Neural crest cell (in vitro differentiated cells): ENCODE data around the gene FSTL5. TPM values are rescaled to one million over a fixed set of nuclear protein-coding genes. Genes with fewer than 3 reads are reported as not detected.
A peak's percentile ranks its signal among the peaks of the same experiment; 100 is the strongest.

ENCODE experiments used
- DNase-seq: peaks from one replicate; pipeline ENCODE4 v3.0.0; 2021; ENCODE audit warnings: low read depth, mixed read lengths, low spot score
- H3K27ac Mint-ChIP-seq: one replicate; pipeline ENCODE4 v1.8.0; 2021; ENCODE audit warnings: mild to moderate bottlenecking, mixed read lengths; ENCODE audit not compliant: unreplicated experiment
- H3K27me3 Mint-ChIP-seq: 2 replicates; pipeline ENCODE4 v1.8.0; 2021; ENCODE audit warnings: low read depth, mild to moderate bottlenecking, mixed read lengths
- H3K36me3 Mint-ChIP-seq: 2 replicates; pipeline ENCODE4 v1.8.0; 2021; ENCODE audit warnings: low read depth, mild to moderate bottlenecking, mixed read lengths
- H3K4me1 Mint-ChIP-seq: 2 replicates; pipeline ENCODE4 v1.8.0; 2021; ENCODE audit warnings: mixed read lengths
- H3K4me3 Mint-ChIP-seq: one replicate; pipeline ENCODE4 v1.8.0; 2021; ENCODE audit warnings: mild to moderate bottlenecking, mixed read lengths
- H3K9me3 Mint-ChIP-seq: 2 replicates; pipeline ENCODE4 v1.8.0; 2021; ENCODE audit warnings: mixed read lengths
- total RNA-seq: library from RNA; stranded (reverse); gene quantifications from 2 replicates; pipeline ENCODE4 v1.2.1, GENCODE V29; 2021
- TF ChIP-seq, protein P1 (sequence below): fragments of 200-600 bp; sonication (generic); conservative IDR thresholded peaks from 2 replicates; pipeline ENCODE4 v1.5.0; 2021; ENCODE audit warnings: antibody characterized with exemption, mild to moderate bottlenecking

The FSTL5 gene
- total RNA-seq, 1 donor from 2014 or later: 7.4 TPM

DNA sequence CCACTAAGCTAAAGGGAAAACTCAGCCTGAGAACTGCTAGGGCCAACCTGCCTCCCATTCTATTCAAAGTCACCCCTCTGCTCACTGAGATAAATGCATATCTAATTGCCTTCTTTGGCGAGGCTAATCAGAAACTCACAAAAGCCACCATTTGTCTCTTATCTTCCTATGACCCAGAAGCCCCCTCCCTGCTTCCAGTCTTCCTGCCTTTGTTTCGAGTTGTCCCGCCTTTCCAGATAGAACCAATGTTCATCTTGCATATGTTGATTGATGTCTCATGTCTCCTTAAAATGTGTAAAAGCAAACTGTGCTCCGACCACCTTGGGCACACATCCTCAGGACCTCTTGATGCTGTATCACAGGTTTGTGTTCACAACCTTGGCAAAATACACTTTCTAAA is 459.8 kb downstream of the FSTL5 start:
- Mint-ChIP-seq H3K27me3 (no peaks in the 10 kb centered on the region), H3K4me1 (no peaks in the 10 kb centered on the region), H3K4me3 (no peak overlapping the region), H3K36me3 (no peaks in the 10 kb centered on the region), H3K27ac (no peak overlapping the region), H3K9me3 (no peaks in the 10 kb centered on the region)
- TF ChIP-seq, protein P1, sequence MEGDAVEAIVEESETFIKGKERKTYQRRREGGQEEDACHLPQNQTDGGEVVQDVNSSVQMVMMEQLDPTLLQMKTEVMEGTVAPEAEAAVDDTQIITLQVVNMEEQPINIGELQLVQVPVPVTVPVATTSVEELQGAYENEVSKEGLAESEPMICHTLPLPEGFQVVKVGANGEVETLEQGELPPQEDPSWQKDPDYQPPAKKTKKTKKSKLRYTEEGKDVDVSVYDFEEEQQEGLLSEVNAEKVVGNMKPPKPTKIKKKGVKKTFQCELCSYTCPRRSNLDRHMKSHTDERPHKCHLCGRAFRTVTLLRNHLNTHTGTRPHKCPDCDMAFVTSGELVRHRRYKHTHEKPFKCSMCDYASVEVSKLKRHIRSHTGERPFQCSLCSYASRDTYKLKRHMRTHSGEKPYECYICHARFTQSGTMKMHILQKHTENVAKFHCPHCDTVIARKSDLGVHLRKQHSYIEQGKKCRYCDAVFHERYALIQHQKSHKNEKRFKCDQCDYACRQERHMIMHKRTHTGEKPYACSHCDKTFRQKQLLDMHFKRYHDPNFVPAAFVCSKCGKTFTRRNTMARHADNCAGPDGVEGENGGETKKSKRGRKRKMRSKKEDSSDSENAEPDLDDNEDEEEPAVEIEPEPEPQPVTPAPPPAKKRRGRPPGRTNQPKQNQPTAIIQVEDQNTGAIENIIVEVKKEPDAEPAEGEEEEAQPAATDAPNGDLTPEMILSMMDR: no peak
- DNase-seq: no peak

DNA sequence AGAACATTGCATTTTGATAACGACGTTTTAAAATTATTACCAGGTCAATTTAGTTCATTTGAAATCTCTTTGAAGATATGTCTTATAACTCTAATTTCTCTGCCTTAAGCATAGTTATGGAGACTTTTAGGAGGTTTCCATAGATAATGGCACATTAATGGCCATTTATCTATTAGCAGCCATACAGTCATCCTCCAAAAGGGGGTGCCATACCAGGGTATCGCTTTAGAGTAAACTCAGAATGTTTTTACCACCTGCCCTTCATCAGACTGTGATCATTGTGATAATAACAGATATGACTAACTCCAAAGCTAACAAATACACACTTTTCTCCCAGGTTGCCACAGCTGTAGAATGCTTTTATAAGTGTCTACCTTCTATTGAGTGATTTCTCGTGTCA is 461.5 kb downstream of the FSTL5 start:
- TF ChIP-seq, protein P1: peak; percentile 27
- no peak overlapping the region for H3K27ac Mint-ChIP-seq
- H3K4me1 Mint-ChIP-seq: no peaks in the 10 kb centered on the region
- no peaks in the 10 kb centered on the region for H3K27me3 Mint-ChIP-seq
- H3K4me3 Mint-ChIP-seq: no peak overlapping the region
- no peaks in the 10 kb centered on the region for H3K9me3 Mint-ChIP-seq
- DNase-seq: no peak
- peaks cover 4% of the 10 kb centered on the region for H3K36me3 Mint-ChIP-seq

DNA sequence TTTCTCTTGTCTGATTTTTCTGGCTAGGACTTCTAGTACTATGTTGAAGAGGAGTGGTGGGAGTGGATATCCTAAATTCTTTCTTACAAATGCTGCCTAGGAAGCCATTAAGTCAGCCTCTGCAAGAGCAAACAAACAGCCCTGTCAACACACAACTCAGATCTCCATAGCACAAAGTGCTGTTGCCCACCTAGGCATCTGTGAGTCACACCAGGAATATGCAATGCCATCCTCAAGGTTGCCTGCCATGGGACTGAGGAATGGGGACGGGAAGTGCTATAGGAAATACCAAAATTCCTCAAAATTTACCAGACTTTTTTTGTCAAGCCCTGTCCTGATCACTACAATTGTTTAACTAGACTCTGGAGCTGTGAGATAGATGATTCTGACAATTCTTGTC is 466.9 kb downstream of the FSTL5 start:
- H3K27me3 Mint-ChIP-seq: no peaks in the 10 kb centered on the region
- DNase-seq: no peak
- TF ChIP-seq, protein P1: no peak
- H3K27ac Mint-ChIP-seq: no peak overlapping the region
- H3K4me1 Mint-ChIP-seq: no peaks in the 10 kb centered on the region
- no peak overlapping the region for H3K4me3 Mint-ChIP-seq
- peaks cover 4% of the 10 kb centered on the region for H3K36me3 Mint-ChIP-seq
- no peaks in the 10 kb centered on the region for H3K9me3 Mint-ChIP-seq

DNA sequence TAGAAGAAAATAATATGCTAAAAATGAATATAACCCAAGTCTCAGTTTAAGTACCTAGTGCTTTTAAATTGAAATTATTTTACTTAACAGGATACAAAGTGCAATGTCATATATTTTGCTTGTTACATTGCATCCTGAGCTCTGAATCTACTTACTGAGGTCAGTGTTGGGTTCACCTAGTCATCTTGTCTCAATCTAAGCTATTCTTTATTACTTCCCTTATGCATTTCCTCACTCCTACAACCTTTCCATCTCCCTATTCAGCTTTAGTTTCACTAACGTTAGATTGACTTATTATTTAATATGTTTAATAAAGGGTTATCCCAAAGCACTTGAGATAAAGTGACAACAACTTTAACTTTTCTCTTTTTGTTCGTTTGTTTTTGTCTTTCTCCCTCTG is 483.7 kb downstream of the FSTL5 start:
- TF ChIP-seq, protein P1: no peak
- Mint-ChIP-seq H3K36me3 (no peaks in the 10 kb centered on the region), H3K4me1 (no peaks in the 10 kb centered on the region), H3K27me3 (no peaks in the 10 kb centered on the region), H3K4me3 (no peak overlapping the region), H3K27ac (no peak overlapping the region), H3K9me3 (peaks cover 11% of the 10 kb centered on the region)
- no peak for DNase-seq

DNA sequence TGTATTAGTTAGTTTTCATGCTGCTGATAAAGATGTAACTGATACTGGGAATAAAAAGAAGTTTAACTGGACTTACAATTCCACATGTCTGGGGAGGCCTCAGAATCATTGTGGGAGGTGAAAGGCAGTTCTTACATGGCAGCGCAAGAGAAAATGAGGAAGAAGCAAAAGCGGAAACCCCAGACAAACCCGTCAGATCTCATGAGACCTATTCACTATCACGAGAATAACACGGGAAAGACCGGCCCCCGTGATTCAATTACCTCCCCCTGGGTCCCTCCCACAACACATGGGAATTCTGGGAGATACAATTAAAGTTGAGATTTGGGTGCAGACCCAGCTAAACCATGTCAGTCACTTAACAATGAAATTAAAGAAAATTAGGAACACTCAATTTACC is 499.1 kb downstream of the FSTL5 start:
- Mint-ChIP-seq H3K27ac (no peak overlapping the region), H3K4me3 (no peak overlapping the region), H3K36me3 (no peaks in the 10 kb centered on the region), H3K4me1 (no peaks in the 10 kb centered on the region), H3K9me3 (no peaks in the 10 kb centered on the region), H3K27me3 (no peaks in the 10 kb centered on the region)
- TF ChIP-seq, protein P1: no peak
- DNase-seq: no peak

DNA sequence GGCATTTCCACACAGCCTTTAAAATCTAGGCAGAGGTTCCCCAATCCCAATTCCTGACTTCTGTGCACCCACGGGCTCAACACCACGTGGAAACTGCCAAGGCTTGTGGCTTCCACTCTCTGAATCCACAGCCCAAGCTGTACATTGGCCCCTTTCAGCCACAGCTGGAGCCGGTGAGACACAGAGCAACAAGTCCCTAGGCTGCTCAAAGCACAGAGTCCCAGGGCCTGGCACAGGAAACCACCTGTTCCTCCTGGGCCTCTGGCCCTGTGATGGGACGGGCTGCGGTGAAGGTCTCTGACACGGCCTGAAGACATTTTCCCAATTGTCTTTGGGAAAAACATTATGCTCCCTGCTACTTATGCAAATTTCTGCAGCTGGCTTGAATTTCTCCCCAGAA is 500.0 kb downstream of the FSTL5 start:
- Mint-ChIP-seq H3K4me3 (no peak overlapping the region), H3K36me3 (no peaks in the 10 kb centered on the region), H3K9me3 (no peaks in the 10 kb centered on the region), H3K4me1 (no peaks in the 10 kb centered on the region), H3K27ac (no peak overlapping the region), H3K27me3 (no peaks in the 10 kb centered on the region)
- DNase-seq: no peak
- TF ChIP-seq, protein P1: no peak
